HEK293 (cell line): ENCODE measurements around the gene LRRC10B.

ENCODE experiments used
- CTCF ChIA-PET: fragments of 350-600 bp; formaldehyde crosslinking; extraction: SDS; loops from one replicate; lab custom pipeline; 2021; ENCODE audit warnings: antibody characterized with exemption; lab: Yijun Ruan, JAX
- POLR2A ChIA-PET: fragments of 300-600 bp; formaldehyde crosslinking; extraction: SDS; loops from one replicate; lab custom pipeline; 2020; ENCODE audit warnings: antibody characterized with exemption, inconsistent platforms; lab: Yijun Ruan, JAX
- H3K27ac ChIP-seq: fragments of 200-500 bp; sonication (Bioruptor generic); 2 replicates; pipeline ENCODE4 v1.5.1; 2014; ENCODE audit warnings: low read depth, low read length, control low read depth, inconsistent platforms; ENCODE audit errors: extremely low read depth
- H3K36me3 ChIP-seq, 2 experiments: fragments of 200-500 bp in 1 of 2; sonication (Bioruptor generic) in 1 of 2; 1 replicate in 1 of 2; 2 replicates in 1 of 2; pipeline ENCODE4 v1.5.1; 2014 to 2017; ENCODE audit warnings: inconsistent platforms in 2 of 2, low read length in 2 of 2; ENCODE audit not compliant: control insufficient read depth in 2 of 2, insufficient read depth in 1 of 2
- H3K4me1 ChIP-seq: fragments of 200-500 bp; sonication (Bioruptor generic); 2 replicates; pipeline ENCODE4 v1.5.1; 2014; ENCODE audit warnings: mild to moderate bottlenecking, low read length, inconsistent platforms; ENCODE audit not compliant: control insufficient read depth, insufficient read depth
- H3K4me3 ChIP-seq: 2 replicates; pipeline ENCODE4 v1.5.1; 2011; ENCODE audit warnings: low read depth, mild to moderate bottlenecking, control low read depth, low read length, moderate library complexity
- H3K9me3 ChIP-seq: fragments of 200-500 bp; sonication (Bioruptor generic); 2 replicates; pipeline ENCODE4 v1.5.1; 2014; ENCODE audit warnings: low read depth, low read length, inconsistent platforms; ENCODE audit not compliant: control insufficient read depth, insufficient read depth
- EGR2 ChIP-seq: fragments of 450-650 bp; formaldehyde crosslinking; IDR thresholded peaks from 2 replicates; pipeline ENCODE4 v1.5.1; 2016; ENCODE audit warnings: low read depth, missing biosample characterization, missing genetic modification characterization
- SCRT1 ChIP-seq: fragments of 450-650 bp; formaldehyde crosslinking; IDR thresholded peaks from 2 replicates; pipeline ENCODE4 v1.5.1; 2016; ENCODE audit warnings: missing biosample characterization, missing genetic modification characterization, borderline replicate concordance
- SETDB1 ChIP-seq: IDR thresholded peaks from one replicate; pipeline ENCODE4 v1.6.1; 2017; ENCODE audit warnings: mild to moderate bottlenecking, low read length, moderate library complexity, mixed read lengths; ENCODE audit not compliant: insufficient read length
- TCF7L2 ChIP-seq: IDR thresholded peaks from 2 replicates; pipeline ENCODE4 v1.6.1; 2011; ENCODE audit warnings: low read depth, mild to moderate bottlenecking, inconsistent platforms, low read length, moderate library complexity, borderline replicate concordance
- YY1 ChIP-seq: fragments of 450-650 bp; formaldehyde crosslinking; IDR thresholded peaks from 2 replicates; pipeline ENCODE4 v1.5.1; 2018; ENCODE audit warnings: missing biosample characterization, missing genetic modification characterization
- ZBTB21 ChIP-seq: fragments of 450-650 bp; formaldehyde crosslinking; IDR thresholded peaks from 2 replicates; pipeline ENCODE4 v1.5.1; 2017; ENCODE audit warnings: missing biosample characterization, missing genetic modification characterization
- ZBTB49 ChIP-seq: fragments of 450-650 bp; formaldehyde crosslinking; IDR thresholded peaks from 2 replicates; pipeline ENCODE4 v1.5.1; 2016; ENCODE audit warnings: missing biosample characterization, missing genetic modification characterization, low read depth
- ZEB2 ChIP-seq: fragments of 450-650 bp; formaldehyde crosslinking; IDR thresholded peaks from 2 replicates; pipeline ENCODE4 v1.5.1; 2016; ENCODE audit warnings: missing biosample characterization, missing genetic modification characterization
- ZNF211 ChIP-seq: fragments of 450-650 bp; formaldehyde crosslinking; IDR thresholded peaks from 2 replicates; pipeline ENCODE4 v1.5.1; 2016; ENCODE audit warnings: low read depth, missing biosample characterization, missing genetic modification characterization
- ZNF423 ChIP-seq: fragments of 450-650 bp; formaldehyde crosslinking; IDR thresholded peaks from 2 replicates; pipeline ENCODE4 v1.5.1; 2016; ENCODE audit warnings: missing biosample characterization, missing genetic modification characterization
- ZNF623 ChIP-seq: fragments of 450-650 bp; formaldehyde crosslinking; IDR thresholded peaks from 2 replicates; pipeline ENCODE4 v1.5.1; 2016; ENCODE audit warnings: missing biosample characterization, missing genetic modification characterization
- ZNF692 ChIP-seq: fragments of 450-650 bp; formaldehyde crosslinking; IDR thresholded peaks from 2 replicates; pipeline ENCODE4 v1.5.1; 2016; ENCODE audit warnings: missing biosample characterization, missing genetic modification characterization
- TF ChIP-seq, protein P1 (sequence below): fragments of 450-650 bp; formaldehyde crosslinking; IDR thresholded peaks from 2 replicates; pipeline ENCODE4 v1.5.1; 2016; ENCODE audit warnings: missing biosample characterization, missing genetic modification characterization
- TF ChIP-seq, protein P2 (sequence below): fragments of 450-650 bp; formaldehyde crosslinking; IDR thresholded peaks from 2 replicates; pipeline ENCODE4; 2016; ENCODE audit warnings: missing biosample characterization, missing genetic modification characterization

The LRRC10B gene

GRCh38 chr11:61526956-61527731 is 18.6 kb downstream of the LRRC10B start (continued):
- TF ChIP-seq ZNF692 (tag by site-specific recombination) (no peak), ZBTB49 (tag by site-specific recombination) (no peak), ZBTB21 (no peak), EGR2 (tag by site-specific recombination) (no peak), ZEB2 (tag by site-specific recombination) (no peak), SCRT1 (no peak)
- TF ChIP-seq, protein P1, sequence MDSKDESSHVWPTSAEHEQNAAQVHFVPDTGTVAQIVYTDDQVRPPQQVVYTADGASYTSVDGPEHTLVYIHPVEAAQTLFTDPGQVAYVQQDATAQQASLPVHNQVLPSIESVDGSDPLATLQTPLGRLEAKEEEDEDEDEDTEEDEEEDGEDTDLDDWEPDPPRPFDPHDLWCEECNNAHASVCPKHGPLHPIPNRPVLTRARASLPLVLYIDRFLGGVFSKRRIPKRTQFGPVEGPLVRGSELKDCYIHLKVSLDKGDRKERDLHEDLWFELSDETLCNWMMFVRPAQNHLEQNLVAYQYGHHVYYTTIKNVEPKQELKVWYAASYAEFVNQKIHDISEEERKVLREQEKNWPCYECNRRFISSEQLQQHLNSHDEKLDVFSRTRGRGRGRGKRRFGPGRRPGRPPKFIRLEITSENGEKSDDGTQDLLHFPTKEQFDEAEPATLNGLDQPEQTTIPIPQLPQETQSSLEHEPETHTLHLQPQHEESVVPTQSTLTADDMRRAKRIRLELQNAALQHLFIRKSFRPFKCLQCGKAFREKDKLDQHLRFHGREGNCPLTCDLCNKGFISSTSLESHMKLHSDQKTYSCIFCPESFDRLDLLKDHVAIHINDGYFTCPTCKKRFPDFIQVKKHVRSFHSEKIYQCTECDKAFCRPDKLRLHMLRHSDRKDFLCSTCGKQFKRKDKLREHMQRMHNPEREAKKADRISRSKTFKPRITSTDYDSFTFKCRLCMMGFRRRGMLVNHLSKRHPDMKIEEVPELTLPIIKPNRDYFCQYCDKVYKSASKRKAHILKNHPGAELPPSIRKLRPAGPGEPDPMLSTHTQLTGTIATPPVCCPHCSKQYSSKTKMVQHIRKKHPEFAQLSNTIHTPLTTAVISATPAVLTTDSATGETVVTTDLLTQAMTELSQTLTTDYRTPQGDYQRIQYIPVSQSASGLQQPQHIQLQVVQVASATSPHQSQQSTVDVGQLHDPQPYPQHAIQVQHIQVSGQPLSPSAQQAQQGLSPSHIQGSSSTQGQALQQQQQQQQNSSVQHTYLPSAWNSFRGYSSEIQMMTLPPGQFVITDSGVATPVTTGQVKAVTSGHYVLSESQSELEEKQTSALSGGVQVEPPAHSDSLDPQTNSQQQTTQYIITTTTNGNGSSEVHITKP (tag by site-specific recombination), result no peak

DNA sequence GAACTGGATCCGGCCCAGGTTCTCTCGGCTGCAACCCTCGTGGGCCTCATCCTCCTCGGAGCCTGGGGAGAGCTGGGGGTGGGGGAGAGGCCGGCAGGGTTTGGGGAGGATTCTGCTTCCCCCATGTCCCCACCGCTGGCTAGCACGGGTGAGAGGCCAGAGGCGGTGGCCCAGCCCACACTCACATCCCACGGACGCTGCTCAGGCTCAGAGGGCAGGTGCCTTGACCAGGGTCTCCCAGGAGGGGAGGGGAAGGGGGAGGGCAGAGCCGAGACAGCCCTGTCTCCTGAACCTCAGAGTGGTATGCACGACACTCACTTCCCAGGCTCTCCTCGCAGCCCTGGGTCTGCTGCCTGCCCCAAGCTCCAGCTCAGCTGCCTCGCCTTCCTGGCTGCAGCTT is 19.6 kb downstream of the LRRC10B start:
- no peak overlapping the region for H3K27ac ChIP-seq
- POLR2A ChIA-PET, result no interaction called here
- CTCF ChIA-PET, result interaction anchor here (1.3 to 2.9 kb wide), 2 partner anchors 11 to 50 kb away, joined by 3 to 15 read pairs; no protein-coding TSS in a partner anchor
- H3K4me1 ChIP-seq, result no peaks in the 10 kb centered on the region
- H3K36me3 ChIP-seq, result no peaks in the 10 kb centered on the region
- no peak overlapping the region for H3K4me3 ChIP-seq
- no peaks in the 10 kb centered on the region for H3K9me3 ChIP-seq
- TF ChIP-seq ZNF623 (tag by site-specific recombination) (no peak), YY1 (tag by site-specific recombination) (no peak), SETDB1 (no peak), ZNF423 (tag by site-specific recombination) (no peak), TCF7L2 (no peak), ZNF211 (no peak)
- TF ChIP-seq, protein P2, sequence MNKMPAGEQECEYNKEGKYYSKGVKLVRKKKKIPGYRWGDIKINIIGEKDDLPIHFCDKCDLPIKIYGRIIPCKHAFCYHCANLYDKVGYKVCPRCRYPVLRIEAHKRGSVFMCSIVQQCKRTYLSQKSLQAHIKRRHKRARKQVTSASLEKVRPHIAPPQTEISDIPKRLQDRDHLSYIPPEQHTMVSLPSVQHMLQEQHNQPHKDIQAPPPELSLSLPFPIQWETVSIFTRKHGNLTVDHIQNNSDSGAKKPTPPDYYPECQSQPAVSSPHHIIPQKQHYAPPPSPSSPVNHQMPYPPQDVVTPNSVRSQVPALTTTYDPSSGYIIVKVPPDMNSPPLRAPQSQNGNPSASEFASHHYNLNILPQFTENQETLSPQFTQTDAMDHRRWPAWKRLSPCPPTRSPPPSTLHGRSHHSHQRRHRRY (tag by site-specific recombination), result no peak
